GM12892 (cell line): ENCODE results near the gene KMT2C.

Experiments
- POLR2A ChIP-seq: IDR thresholded peaks from 2 replicates; pipeline ENCODE4 v1.6.1; 2011; ENCODE audit warnings: low read depth, low read length, control low read depth
- POLR2AphosphoS5 ChIP-seq: IDR thresholded peaks from 2 replicates; pipeline ENCODE4 v1.6.1; 2011; ENCODE audit warnings: low read depth, low read length, control low read depth
- TAF1 ChIP-seq: IDR thresholded peaks from 2 replicates; pipeline ENCODE4 v1.6.1; 2011; ENCODE audit warnings: low read depth, mild to moderate bottlenecking, control low read depth, low read length, borderline replicate concordance

GRCh38 chr7:152406491-152406890, 29.3 kb downstream of the KMT2C start:
- TF ChIP-seq POLR2A (no peak), POLR2AphosphoS5 (no peak), TAF1 (no peak)
